GM23338 (cell line): ENCODE results near the gene CXCL10. TPM values are rescaled to one million over a fixed set of nuclear protein-coding genes. Genes with fewer than 3 reads are reported as not detected.
"Not testable (repeated sequence)": the region's sequence is repeated elsewhere in the genome, so short reads cannot be mapped to it uniquely, and the experiment has no call there.

Experiments used
- ATAC-seq: fragments of 200-7000 bp; cut with Tn5 transposase; 3 replicates; pipeline ENCODE4 v1.9.1; 2020
- DNase-seq: peaks from one replicate; pipeline ENCODE4 v3.0.0-alpha.2; 2015; ENCODE audit warnings: low spot score
- H2AFZ ChIP-seq: fragments of 200-600 bp; sonication (generic); 2 replicates; pipeline ENCODE4 v1.8.0; 2016; ENCODE audit warnings: antibody characterized with exemption, mild to moderate bottlenecking, moderate library complexity
- H3F3A ChIP-seq: fragments of 200-600 bp; sonication (generic); replicated peaks from 2 replicates; pipeline ENCODE4 v1.8.0; 2017; ENCODE audit warnings: antibody characterized with exemption, mixed run types, low read depth
- H3K27ac ChIP-seq: fragments of 200-600 bp; sonication (generic); 2 replicates; pipeline ENCODE4 v1.6.1; 2016; ENCODE audit warnings: low read depth
- H3K27me3 ChIP-seq: fragments of 200-600 bp; sonication (generic); 2 replicates; pipeline ENCODE4 v1.8.0; 2016; ENCODE audit warnings: mild to moderate bottlenecking, mixed run types, moderate library complexity; ENCODE audit not compliant: insufficient read depth
- H3K36me3 ChIP-seq: fragments of 200-600 bp; sonication (generic); 2 replicates; pipeline ENCODE4 v1.8.0; 2016; ENCODE audit warnings: mild to moderate bottlenecking; ENCODE audit not compliant: insufficient read depth
- H3K4me1 ChIP-seq: fragments of 200-600 bp; sonication (generic); 2 replicates; pipeline ENCODE4 v1.8.0; 2016; ENCODE audit warnings: mild to moderate bottlenecking, moderate library complexity; ENCODE audit not compliant: insufficient read depth
- H3K4me2 ChIP-seq: fragments of 200-600 bp; sonication (generic); 2 replicates; pipeline ENCODE4 v1.7.1; 2017; ENCODE audit warnings: mixed run types
- H3K4me3 ChIP-seq: fragments of 200-600 bp; sonication (generic); 2 replicates; pipeline ENCODE4 v1.6.1; 2016; ENCODE audit warnings: mixed run types
- H3K79me2 ChIP-seq: fragments of 200-600 bp; sonication (generic); replicated peaks from 2 replicates; pipeline ENCODE4 v1.8.0; 2017; ENCODE audit warnings: mild to moderate bottlenecking; ENCODE audit not compliant: insufficient read depth
- H3K9me2 ChIP-seq: fragments of 200-600 bp; sonication (generic); 2 replicates; pipeline ENCODE4 v1.8.0; 2017; ENCODE audit not compliant: insufficient read depth
- H4K20me1 ChIP-seq: fragments of 200-600 bp; sonication (generic); replicated peaks from 2 replicates; pipeline ENCODE4 v1.8.0; 2017; ENCODE audit warnings: mild to moderate bottlenecking; ENCODE audit not compliant: insufficient read depth
- H3K27ac Mint-ChIP-seq: 2 replicates; pipeline ENCODE4 v1.8.0; 2020; ENCODE audit warnings: inconsistent platforms, mild to moderate bottlenecking, moderate library complexity, mixed read lengths
- H3K27me3 Mint-ChIP-seq: 3 replicates; pipeline ENCODE4 v1.8.0; 2022; ENCODE audit warnings: low read depth, mild to moderate bottlenecking, moderate library complexity, mixed read lengths, inconsistent platforms; ENCODE audit not compliant: insufficient read depth, poor library complexity
- H3K36me3 Mint-ChIP-seq: 3 replicates; pipeline ENCODE4 v1.8.0; 2021; ENCODE audit warnings: low read depth, mild to moderate bottlenecking, inconsistent platforms, moderate library complexity, mixed read lengths
- H3K4me1 Mint-ChIP-seq: 3 replicates; pipeline ENCODE4 v1.8.0; 2020; ENCODE audit warnings: mild to moderate bottlenecking, inconsistent platforms, mixed read lengths
- H3K4me3 Mint-ChIP-seq: 3 replicates; pipeline ENCODE4 v1.8.0; 2021; ENCODE audit warnings: moderate library complexity, mild to moderate bottlenecking, inconsistent platforms, mixed read lengths
- H3K9me3 Mint-ChIP-seq: 3 replicates; pipeline ENCODE4 v1.8.0; 2020; ENCODE audit warnings: moderate library complexity, mild to moderate bottlenecking, inconsistent platforms, mixed read lengths
- CREB1 ChIP-seq: fragments of 250-450 bp; sonication (Bioruptor Pico); IDR thresholded peaks from 2 replicates; pipeline ENCODE4 v1.5.0; 2020; ENCODE audit warnings: low read depth, mild to moderate bottlenecking, moderate library complexity
- ETS1 ChIP-seq: IDR thresholded peaks from 2 replicates; pipeline ENCODE4 v1.6.1; 2016; ENCODE audit warnings: antibody characterized with exemption
- EZH2 ChIP-seq: fragments of 200-600 bp; sonication (generic); IDR thresholded peaks from one replicate; pipeline ENCODE4 v1.8.0; 2017; ENCODE audit warnings: antibody characterized with exemption, mild to moderate bottlenecking, low read depth; ENCODE audit not compliant: unreplicated experiment
- NANOG ChIP-seq: IDR thresholded peaks from 2 replicates; pipeline ENCODE4 v1.6.1; 2016; ENCODE audit warnings: antibody characterized with exemption, borderline replicate concordance
- POLR2AphosphoS5 ChIP-seq: IDR thresholded peaks from 2 replicates; pipeline ENCODE4 v1.6.1; 2016; ENCODE audit warnings: antibody characterized with exemption, low read depth
- REST ChIP-seq: IDR thresholded peaks from one replicate; pipeline ENCODE4 v1.6.1; 2018; ENCODE audit warnings: antibody characterized with exemption; ENCODE audit not compliant: unreplicated experiment
- STAT1 ChIP-seq: IDR thresholded peaks from one replicate; pipeline ENCODE4 v1.6.1; 2016; ENCODE audit warnings: antibody characterized with exemption; ENCODE audit not compliant: unreplicated experiment
- ZNF114 ChIP-seq: fragments of 250-450 bp; sonication (Bioruptor Pico); IDR thresholded peaks from 2 replicates; pipeline ENCODE4 v1.5.0; 2020; ENCODE audit warnings: mild to moderate bottlenecking, moderate library complexity
- ZNF331 ChIP-seq: fragments of 250-450 bp; sonication (Bioruptor Pico); IDR thresholded peaks from 2 replicates; pipeline ENCODE4 v1.5.0; 2020; ENCODE audit warnings: low read depth, mild to moderate bottlenecking, moderate library complexity
- polyA plus RNA-seq: library from polyadenylated mRNA; unstranded; fragments of >200 nt; fragmentation: Nextera tagmentation; extraction: Ambion mirVana; gene quantifications from 2 replicates; pipeline ENCODE4 v1.2.1, GENCODE V29; 2016
- total RNA-seq: library from RNA; depleted of rRNA; stranded (reverse); fragments of >200 nt; shearing (Covaris generic); gene quantifications from 2 replicates; pipeline ENCODE4 v1.2.3, GENCODE V29; 2014

Gene CXCL10
- total and polyA plus RNA-seq, 2 experiments from 2014 or later = not detected

GRCh38 chr4:75998525-75999147 is 24.7 kb downstream of the CXCL10 start:
- H3K36me3 Mint-ChIP-seq = not testable (repeated sequence)

GRCh38 chr4:75997946-75998345 is 25.4 kb downstream of the CXCL10 start:
- H2AFZ ChIP-seq = no peak overlapping the region
- H3K36me3 Mint-ChIP-seq = no peaks in the 10 kb centered on the region
- no peaks in the 10 kb centered on the region for H4K20me1 ChIP-seq
- no peak overlapping the region for H3K4me2 ChIP-seq
- H3K79me2 ChIP-seq = no peaks in the 10 kb centered on the region
- H3K4me3 ChIP-seq = no peak overlapping the region
- DNase-seq (no peak), ATAC-seq (no peak)
- H3K36me3 ChIP-seq = no peaks in the 10 kb centered on the region
- H3K27ac ChIP-seq = no peak overlapping the region
- H3K27me3 ChIP-seq = no peaks in the 10 kb centered on the region; the same call in 1 of the 2 replicates
- H3F3A ChIP-seq = no peaks in the 10 kb centered on the region
- H3K27ac Mint-ChIP-seq = no peak overlapping the region
- H3K9me3 Mint-ChIP-seq = no peaks in the 10 kb centered on the region
- no peaks in the 10 kb centered on the region for H3K4me1 ChIP-seq
- peaks cover 7% of the 10 kb centered on the region; the same call in 1 of the 2 replicates for H3K9me2 ChIP-seq
- no peak for TF ChIP-seq EZH2
- TF ChIP-seq ZNF114 (CRISPR knock-in tag) = no peak
- no peak for TF ChIP-seq ZNF331 (CRISPR knock-in tag)
- no peak for TF ChIP-seq REST
- peaks cover 4% of the 10 kb centered on the region for H3K27me3 Mint-ChIP-seq
- H3K4me3 Mint-ChIP-seq = no peak overlapping the region
- no peaks in the 10 kb centered on the region for H3K4me1 Mint-ChIP-seq

More at GRCh38 chr4:75998525-75999147, 24.7 kb downstream of the CXCL10 start:
- H3K27me3 ChIP-seq, H3K4me2 ChIP-seq, H3K4me3 Mint-ChIP-seq, H3K36me3 ChIP-seq, H3K27ac ChIP-seq, H3K9me2 ChIP-seq, H3K4me3 ChIP-seq, H3K27ac Mint-ChIP-seq, H3K27me3 Mint-ChIP-seq, H2AFZ ChIP-seq, ATAC-seq, H3K4me1 ChIP-seq, H3F3A ChIP-seq, DNase-seq, H4K20me1 ChIP-seq, H3K79me2 ChIP-seq, H3K4me1 Mint-ChIP-seq, H3K9me3 Mint-ChIP-seq: not testable (repeated sequence)

GRCh38 chr4:75997081-75997480 is 26.2 kb downstream of the CXCL10 start:
- H3K36me3 ChIP-seq = no peaks in the 10 kb centered on the region
- H3K9me3 Mint-ChIP-seq = no peaks in the 10 kb centered on the region
- no peak overlapping the region for H3K4me3 Mint-ChIP-seq
- no peaks in the 10 kb centered on the region; the same call in 1 of the 2 replicates for H3K27me3 ChIP-seq
- H3K36me3 Mint-ChIP-seq = no peaks in the 10 kb centered on the region
- H3K4me2 ChIP-seq = no peak overlapping the region
- H3F3A ChIP-seq = no peaks in the 10 kb centered on the region
- H2AFZ ChIP-seq = no peak overlapping the region
- no peak overlapping the region for H3K4me3 ChIP-seq
- no peaks in the 10 kb centered on the region for H4K20me1 ChIP-seq
- H3K9me2 ChIP-seq = no peaks in the 10 kb centered on the region
- H3K27ac ChIP-seq = no peak overlapping the region
- H3K27ac Mint-ChIP-seq = no peak overlapping the region
- no peaks in the 10 kb centered on the region for H3K4me1 ChIP-seq
- H3K4me1 Mint-ChIP-seq = no peaks in the 10 kb centered on the region
- ATAC-seq (no peak), DNase-seq (no peak)
- H3K27me3 Mint-ChIP-seq = peaks cover 4% of the 10 kb centered on the region
- H3K79me2 ChIP-seq = no peaks in the 10 kb centered on the region
- TF ChIP-seq NANOG = no peak
- TF ChIP-seq ETS1 = no peak
- no peak for TF ChIP-seq ZNF114 (CRISPR knock-in tag)
- TF ChIP-seq STAT1 = no peak
- no peak for TF ChIP-seq POLR2AphosphoS5
- TF ChIP-seq CREB1 (CRISPR knock-in tag) = no peak
- TF ChIP-seq REST = no peak
- TF ChIP-seq ZNF331 (CRISPR knock-in tag) = no peak
